ENCODE results near the gene USF3. TPM values are rescaled to one million over a fixed set of nuclear protein-coding genes. Genes with fewer than 3 reads are reported as not detected.

USF3 gene
- polyA plus RNA-seq, 1 donor from 2014 or later = 15.4 TPM

DNA sequence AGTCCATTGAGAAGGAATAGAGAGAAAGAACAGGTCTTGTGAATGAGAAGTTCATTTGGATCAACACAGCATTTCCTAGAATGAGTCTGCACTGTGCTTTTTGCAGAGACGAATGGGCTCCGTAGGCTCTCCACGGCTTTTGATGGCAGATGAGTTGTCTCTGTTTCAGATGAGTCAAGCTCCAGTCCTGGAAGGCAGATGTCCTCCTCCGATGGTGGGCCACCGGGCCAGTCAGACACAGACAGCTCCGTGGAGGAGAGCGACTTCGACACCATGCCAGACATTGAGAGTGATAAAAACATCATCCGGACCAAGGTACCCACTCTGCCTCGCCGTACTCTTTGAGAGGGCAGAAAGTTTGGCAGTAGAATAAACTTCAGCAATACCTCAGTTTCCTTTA is 93.6 kb downstream of the USF3 start:
- no peak overlapping the region for H3K4me3 ChIP-seq (ENCODE audit: low read length)
- no peaks in the 10 kb centered on the region for H3K9me2 ChIP-seq (ENCODE audit: insufficient read depth, low read length)
- H3K27me3 ChIP-seq (ENCODE audit: insufficient read depth, low read depth, low read length) = no peaks in the 10 kb centered on the region
- no peak overlapping the region for H3K27ac ChIP-seq (ENCODE audit: low read length)
- H3K9ac ChIP-seq (ENCODE audit: low read length) = no peak overlapping the region
- no peaks in the 10 kb centered on the region for H4K20me1 ChIP-seq (ENCODE audit: insufficient read depth)
- no peak overlapping the region for H3K4me2 ChIP-seq (ENCODE audit: low read length)
- H3K36me3 ChIP-seq (ENCODE audit: insufficient read depth, low read length) = no peaks in the 10 kb centered on the region
- TF ChIP-seq MXI1 (conservative IDR thresholded peaks at IDR 0.05; ENCODE audit: poor library complexity, severe bottlenecking) (no peak), POLR2AphosphoS5 (IDR thresholded peaks at IDR 0.05) (no peak), SMC3 (conservative IDR thresholded peaks at IDR 0.05; ENCODE audit: poor library complexity) (no peak), EP300 (conservative IDR thresholded peaks at IDR 0.05; ENCODE audit: poor library complexity, severe bottlenecking) (no peak), RAD21 (conservative IDR thresholded peaks at IDR 0.05) (no peak), TAF1 (IDR thresholded peaks at IDR 0.05; ENCODE audit: low read depth) (no peak), EZH2 (IDR thresholded peaks at IDR 0.05; ENCODE audit: borderline replicate concordance, insufficient read depth, low read length, poor library complexity, severe bottlenecking) (no peak)
- TF ChIP-seq, protein P1, sequence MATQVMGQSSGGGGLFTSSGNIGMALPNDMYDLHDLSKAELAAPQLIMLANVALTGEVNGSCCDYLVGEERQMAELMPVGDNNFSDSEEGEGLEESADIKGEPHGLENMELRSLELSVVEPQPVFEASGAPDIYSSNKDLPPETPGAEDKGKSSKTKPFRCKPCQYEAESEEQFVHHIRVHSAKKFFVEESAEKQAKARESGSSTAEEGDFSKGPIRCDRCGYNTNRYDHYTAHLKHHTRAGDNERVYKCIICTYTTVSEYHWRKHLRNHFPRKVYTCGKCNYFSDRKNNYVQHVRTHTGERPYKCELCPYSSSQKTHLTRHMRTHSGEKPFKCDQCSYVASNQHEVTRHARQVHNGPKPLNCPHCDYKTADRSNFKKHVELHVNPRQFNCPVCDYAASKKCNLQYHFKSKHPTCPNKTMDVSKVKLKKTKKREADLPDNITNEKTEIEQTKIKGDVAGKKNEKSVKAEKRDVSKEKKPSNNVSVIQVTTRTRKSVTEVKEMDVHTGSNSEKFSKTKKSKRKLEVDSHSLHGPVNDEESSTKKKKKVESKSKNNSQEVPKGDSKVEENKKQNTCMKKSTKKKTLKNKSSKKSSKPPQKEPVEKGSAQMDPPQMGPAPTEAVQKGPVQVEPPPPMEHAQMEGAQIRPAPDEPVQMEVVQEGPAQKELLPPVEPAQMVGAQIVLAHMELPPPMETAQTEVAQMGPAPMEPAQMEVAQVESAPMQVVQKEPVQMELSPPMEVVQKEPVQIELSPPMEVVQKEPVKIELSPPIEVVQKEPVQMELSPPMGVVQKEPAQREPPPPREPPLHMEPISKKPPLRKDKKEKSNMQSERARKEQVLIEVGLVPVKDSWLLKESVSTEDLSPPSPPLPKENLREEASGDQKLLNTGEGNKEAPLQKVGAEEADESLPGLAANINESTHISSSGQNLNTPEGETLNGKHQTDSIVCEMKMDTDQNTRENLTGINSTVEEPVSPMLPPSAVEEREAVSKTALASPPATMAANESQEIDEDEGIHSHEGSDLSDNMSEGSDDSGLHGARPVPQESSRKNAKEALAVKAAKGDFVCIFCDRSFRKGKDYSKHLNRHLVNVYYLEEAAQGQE (IDR thresholded peaks at IDR 0.05; ENCODE audit: borderline replicate concordance) = no peak
- TF ChIP-seq, protein P2, sequence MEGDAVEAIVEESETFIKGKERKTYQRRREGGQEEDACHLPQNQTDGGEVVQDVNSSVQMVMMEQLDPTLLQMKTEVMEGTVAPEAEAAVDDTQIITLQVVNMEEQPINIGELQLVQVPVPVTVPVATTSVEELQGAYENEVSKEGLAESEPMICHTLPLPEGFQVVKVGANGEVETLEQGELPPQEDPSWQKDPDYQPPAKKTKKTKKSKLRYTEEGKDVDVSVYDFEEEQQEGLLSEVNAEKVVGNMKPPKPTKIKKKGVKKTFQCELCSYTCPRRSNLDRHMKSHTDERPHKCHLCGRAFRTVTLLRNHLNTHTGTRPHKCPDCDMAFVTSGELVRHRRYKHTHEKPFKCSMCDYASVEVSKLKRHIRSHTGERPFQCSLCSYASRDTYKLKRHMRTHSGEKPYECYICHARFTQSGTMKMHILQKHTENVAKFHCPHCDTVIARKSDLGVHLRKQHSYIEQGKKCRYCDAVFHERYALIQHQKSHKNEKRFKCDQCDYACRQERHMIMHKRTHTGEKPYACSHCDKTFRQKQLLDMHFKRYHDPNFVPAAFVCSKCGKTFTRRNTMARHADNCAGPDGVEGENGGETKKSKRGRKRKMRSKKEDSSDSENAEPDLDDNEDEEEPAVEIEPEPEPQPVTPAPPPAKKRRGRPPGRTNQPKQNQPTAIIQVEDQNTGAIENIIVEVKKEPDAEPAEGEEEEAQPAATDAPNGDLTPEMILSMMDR (IDR thresholded peaks at IDR 0.05; ENCODE audit: poor library complexity, severe bottlenecking) = no peak
- no peaks in the 10 kb centered on the region for H3F3A ChIP-seq (ENCODE audit: insufficient read depth, low read length, poor library complexity, severe bottlenecking)
- no peaks in the 10 kb centered on the region for H3K9me3 ChIP-seq (ENCODE audit: low read length)
- H3K79me2 ChIP-seq (replicated peaks; ENCODE audit: insufficient read depth, low read length) = no peaks in the 10 kb centered on the region
- no peak overlapping the region for H2AFZ ChIP-seq (ENCODE audit: low read depth, low read length)

DNA sequence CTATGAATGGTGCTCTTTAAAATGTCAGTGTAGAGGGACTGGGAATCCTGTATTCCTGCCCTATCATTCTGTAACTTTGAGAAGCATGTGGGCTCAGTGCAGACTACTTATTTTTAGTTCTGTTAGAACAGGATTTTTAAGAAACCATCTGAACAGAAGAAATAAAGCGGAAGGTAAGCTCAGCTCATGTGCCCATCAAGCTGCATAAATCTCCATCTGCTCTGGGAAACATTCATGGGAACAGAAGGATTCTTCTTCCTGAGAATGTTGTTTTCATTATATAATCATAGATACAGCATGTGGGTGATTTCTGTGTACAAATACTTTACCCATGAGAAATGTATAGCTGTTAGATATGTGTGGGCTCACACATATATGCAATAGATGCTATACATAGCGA is 94.2 kb downstream of the USF3 start:
- H3K27me3 ChIP-seq (ENCODE audit: insufficient read depth, low read depth, low read length) = no peaks in the 10 kb centered on the region
- no peak overlapping the region for H2AFZ ChIP-seq (ENCODE audit: low read depth, low read length)
- no peaks in the 10 kb centered on the region for H3K9me3 ChIP-seq (ENCODE audit: low read length)
- H3K4me3 ChIP-seq (ENCODE audit: low read length) = no peak overlapping the region
- H4K20me1 ChIP-seq (ENCODE audit: insufficient read depth) = no peaks in the 10 kb centered on the region
- no peak overlapping the region for H3K9ac ChIP-seq (ENCODE audit: low read length)
- H3K79me2 ChIP-seq (replicated peaks; ENCODE audit: insufficient read depth, low read length) = no peaks in the 10 kb centered on the region
- H3F3A ChIP-seq (ENCODE audit: insufficient read depth, low read length, poor library complexity, severe bottlenecking) = no peaks in the 10 kb centered on the region
- H3K4me2 ChIP-seq (ENCODE audit: low read length) = no peak overlapping the region
- no peaks in the 10 kb centered on the region for H3K9me2 ChIP-seq (ENCODE audit: insufficient read depth, low read length)
- TF ChIP-seq RAD21 (conservative IDR thresholded peaks at IDR 0.05) (no peak), EZH2 (IDR thresholded peaks at IDR 0.05; ENCODE audit: borderline replicate concordance, insufficient read depth, low read length, poor library complexity, severe bottlenecking) (no peak), TAF1 (IDR thresholded peaks at IDR 0.05; ENCODE audit: low read depth) (no peak), MXI1 (conservative IDR thresholded peaks at IDR 0.05; ENCODE audit: poor library complexity, severe bottlenecking) (no peak), EP300 (conservative IDR thresholded peaks at IDR 0.05; ENCODE audit: poor library complexity, severe bottlenecking) (no peak), SMC3 (conservative IDR thresholded peaks at IDR 0.05; ENCODE audit: poor library complexity) (no peak), POLR2AphosphoS5 (IDR thresholded peaks at IDR 0.05) (no peak)
- TF ChIP-seq, protein P2 (IDR thresholded peaks at IDR 0.05; ENCODE audit: poor library complexity, severe bottlenecking) = no peak
- TF ChIP-seq, protein P1 (IDR thresholded peaks at IDR 0.05; ENCODE audit: borderline replicate concordance) = no peak
- no peak overlapping the region for H3K27ac ChIP-seq (ENCODE audit: low read length)
- no peaks in the 10 kb centered on the region for H3K36me3 ChIP-seq (ENCODE audit: insufficient read depth, low read length)

Measured in neural cell (in vitro differentiated cells).